ENCODE data around the gene CPLANE1. TPM values are rescaled to one million over a fixed set of nuclear protein-coding genes. Genes with fewer than 3 reads are reported as not detected.
"Not testable (repeated sequence)": the region's sequence is repeated elsewhere in the genome, so short reads cannot be mapped to it uniquely, and the experiment has no call there.

Gene CPLANE1
- total and polyA plus RNA-seq, 9 of the 15 experiments (the other 6 are each of a cell fraction or from before 2014, with no cell fraction given), result under 0.01 to 0.27 (median 0.08) TPM; not detected in 2

GRCh38 chr5:37086466-37087173 is 162.6 kb downstream of the CPLANE1 start:
- Histone ChIP-seq H2AFZ (ENCODE audit: low read depth, low read length) (no peak overlapping the region), H4K20me1 (replicated peaks; ENCODE audit: control insufficient read depth, insufficient read depth, low read length) (no peaks in the 10 kb centered on the region), H3K4me1 (replicated peaks in 1 of 2; ENCODE audit: control insufficient read depth in 2 of 2, insufficient read depth in 2 of 2, low read length in 2 of 2) (no peaks in the 10 kb centered on the region), H3K4me2 (ENCODE audit: insufficient read depth, low read length) (no peak overlapping the region), H3K9me1 (ENCODE audit: control insufficient read depth, insufficient read depth, low read length) (no peaks in the 10 kb centered on the region), H3K27ac (ENCODE audit: extremely low read depth, low read depth, low read length) (no peak overlapping the region), H3K9me3 (replicated peaks; ENCODE audit: control insufficient read depth, insufficient read depth, low read depth, low read length) (no peaks in the 10 kb centered on the region; the same call in 1 of the 2 replicates), H3K4me3 (no peak overlapping the region), H3K27me3 (ENCODE audit: control insufficient read depth in 2 of 2, insufficient read depth in 2 of 2, low read length in 2 of 2) (peaks cover 16 to 21% of the 10 kb centered on the region in 2 experiments), H3K79me2 (ENCODE audit: control insufficient read depth, insufficient read depth, low read length) (no peaks in the 10 kb centered on the region), H3K36me3 (ENCODE audit: control insufficient read depth, insufficient read depth, low read length) (no peaks in the 10 kb centered on the region), H3K9ac (ENCODE audit: insufficient read depth in 1 of 2, low read depth in 2 of 2, low read length in 2 of 2) (no peak overlapping the region)
- in situ Hi-C loops (cut with MboI), result no loop called here
- TF ChIP-seq FOXA3 (CRISPR knock-in tag; conservative IDR thresholded peaks at IDR 0.05 in 1 of 2, IDR thresholded peaks at IDR 0.05 in 1 of 2) (peak in 1 of 2 experiments; percentile 33; a peak in 1 of 4 replicates), ZNF146 (CRISPR knock-in tag; IDR thresholded peaks at IDR 0.05; ENCODE audit: unreplicated experiment) (no peak), FOXA1 (IDR thresholded peaks at IDR 0.05; ENCODE audit: borderline replicate concordance) (0 out of 2 replicates have a peak, but pooled peaks have one; percentile 21), HES1 (IDR thresholded peaks at IDR 0.05; ENCODE audit: low read depth) (peak; percentile 72), ZNF766 (CRISPR knock-in tag; conservative IDR thresholded peaks at IDR 0.05) (no peak)
- ATAC-seq (no peak; the same call in 2 of the 3 replicates), FAIRE-seq (no peak), DNase-seq (ENCODE audit: extremely low read depth in 1 of 4, low spot score in 3 of 4) (peak in 1 of 4 experiments; percentile 3)
- 5% methylated on average over 12 of the region's 12 CpGs for WGBS (ENCODE audit: insufficient coverage, low coverage, missing lambda C conversion rate)
- ChIA-PET CTCF (ENCODE audit: low intra/inter-chr PET ratio) (no interaction called here), POLR2A (interaction anchor here (1.4 kb wide), 1 partner anchor 19 kb away, joined by 3 read pairs; no protein-coding TSS in a partner anchor)
- no TSS peak for BruUV-seq (replicated peaks)
- intact Hi-C loops (cut with micrococcal nuclease), result no loop called here

- H3K27ac ChIP-seq (ENCODE audit: extremely low read depth, low read depth, low read length); H3K9me1 ChIP-seq (ENCODE audit: control insufficient read depth, insufficient read depth, low read length); H3K9ac ChIP-seq (ENCODE audit: insufficient read depth in 1 of 2, low read depth in 2 of 2, low read length in 2 of 2); H3K9me3 ChIP-seq (replicated peaks; ENCODE audit: control insufficient read depth, insufficient read depth, low read depth, low read length); intact Hi-C loops (cut with micrococcal nuclease); H3K4me1 ChIP-seq (replicated peaks in 1 of 2; ENCODE audit: control insufficient read depth in 2 of 2, insufficient read depth in 2 of 2, low read length in 2 of 2); in situ Hi-C loops (cut with MboI); H4K20me1 ChIP-seq (replicated peaks; ENCODE audit: control insufficient read depth, insufficient read depth, low read length); BruUV-seq (replicated peaks); H3K4me3 ChIP-seq; H3K36me3 ChIP-seq (ENCODE audit: control insufficient read depth, insufficient read depth, low read length); FAIRE-seq; ATAC-seq; CTCF ChIA-PET (ENCODE audit: low intra/inter-chr PET ratio); H2AFZ ChIP-seq (ENCODE audit: low read depth, low read length); H3K4me2 ChIP-seq (ENCODE audit: insufficient read depth, low read length); DNase-seq (ENCODE audit: extremely low read depth in 1 of 4, low spot score in 3 of 4); H3K79me2 ChIP-seq (ENCODE audit: control insufficient read depth, insufficient read depth, low read length): not testable (repeated sequence)
- POLR2A ChIA-PET, result interaction anchor here (1.4 kb wide), 1 partner anchor 19 kb away, joined by 3 read pairs; no protein-coding TSS in a partner anchor
- peaks cover 21 to 22% of the 10 kb centered on the region in 2 experiments for H3K27me3 ChIP-seq (ENCODE audit: control insufficient read depth in 2 of 2, insufficient read depth in 2 of 2, low read length in 2 of 2)
- WGBS (ENCODE audit: insufficient coverage, low coverage, missing lambda C conversion rate), result 5% methylated on average over 1 of the region's 1 CpG
These were observed 163.2 kb downstream of the CPLANE1 start for GRCh38 chr5:37086026-37086425.

- in situ Hi-C loops (cut with MboI); H3K27ac ChIP-seq (ENCODE audit: extremely low read depth, low read depth, low read length); H3K4me2 ChIP-seq (ENCODE audit: insufficient read depth, low read length); intact Hi-C loops (cut with micrococcal nuclease); H4K20me1 ChIP-seq (replicated peaks; ENCODE audit: control insufficient read depth, insufficient read depth, low read length); BruUV-seq (replicated peaks); H3K9me1 ChIP-seq (ENCODE audit: control insufficient read depth, insufficient read depth, low read length); CTCF ChIA-PET (ENCODE audit: low intra/inter-chr PET ratio); H3K9ac ChIP-seq (ENCODE audit: insufficient read depth in 1 of 2, low read depth in 2 of 2, low read length in 2 of 2); H3K36me3 ChIP-seq (ENCODE audit: control insufficient read depth, insufficient read depth, low read length); H2AFZ ChIP-seq (ENCODE audit: low read depth, low read length); H3K79me2 ChIP-seq (ENCODE audit: control insufficient read depth, insufficient read depth, low read length); DNase-seq (ENCODE audit: extremely low read depth in 1 of 4, low spot score in 3 of 4); FAIRE-seq; H3K4me3 ChIP-seq; H3K4me1 ChIP-seq (replicated peaks in 1 of 2; ENCODE audit: control insufficient read depth in 2 of 2, insufficient read depth in 2 of 2, low read length in 2 of 2); H3K9me3 ChIP-seq (replicated peaks; ENCODE audit: control insufficient read depth, insufficient read depth, low read depth, low read length); ATAC-seq: not testable (repeated sequence)
- peaks cover 21 to 24% of the 10 kb centered on the region in 2 experiments for H3K27me3 ChIP-seq (ENCODE audit: control insufficient read depth in 2 of 2, insufficient read depth in 2 of 2, low read length in 2 of 2)
- POLR2A ChIA-PET, result interaction anchor here (0.6 to 1.9 kb wide), 2 partner anchors 12 to 124 kb away, joined by 3 to 6 read pairs; no protein-coding TSS in a partner anchor
- 0% methylated on average over 2 of the region's 2 CpGs for WGBS (ENCODE audit: insufficient coverage, low coverage, missing lambda C conversion rate)
These were observed 166.2 kb downstream of the CPLANE1 start for GRCh38 chr5:37082977-37083376.
